GM18868 (cell line): ENCODE data around the gene ALDH8A1.

Experiments used
- ATAC-seq: cut with Tn5 transposase; IDR thresholded peaks from one replicate; pipeline ENCODE4 v1.9.1; 2021; ENCODE audit warnings: mild to moderate bottlenecking, moderate library complexity; ENCODE audit not compliant: unreplicated experiment

ALDH8A1 gene

GRCh38 chr6:134951494-134952263 lies 1.8 kb upstream of the ALDH8A1 start:
- ATAC-seq = no peak

DNA sequence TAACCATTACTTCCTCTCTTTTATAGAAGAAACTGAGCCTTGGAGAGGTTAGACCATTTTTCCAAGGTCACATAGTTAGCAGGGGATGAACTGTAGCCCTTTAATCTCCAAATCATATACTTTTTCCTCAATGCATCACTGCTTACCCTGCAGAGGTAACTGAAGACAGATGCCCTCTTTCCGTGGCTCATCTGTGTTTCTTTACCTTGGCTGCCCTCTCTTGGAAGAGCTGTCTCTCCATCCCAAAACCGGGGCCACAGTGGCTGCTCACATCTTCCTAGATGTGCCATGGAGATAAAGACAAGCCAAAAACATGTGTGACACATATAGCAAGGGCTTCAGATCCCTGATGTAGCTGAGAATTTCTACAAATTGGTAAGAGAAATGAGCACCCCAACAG lies 581 bp upstream of the ALDH8A1 start:
- no peak for ATAC-seq

GRCh38 chr6:134948691-134949090 lies 1.2 kb downstream of the ALDH8A1 start:
- ATAC-seq = no peak

- no peak for ATAC-seq
Observed at GRCh38 chr6:134948142-134948541, 1.8 kb downstream of the ALDH8A1 start.

GRCh38 chr6:134945045-134945444 lies 4.9 kb downstream of the ALDH8A1 start:
- no peak for ATAC-seq

- no peak for ATAC-seq
Observed at GRCh38 chr6:134943522-134944111, 6.3 kb downstream of the ALDH8A1 start.

- ATAC-seq = peak; percentile 97
Observed at GRCh38 chr6:134938896-134939295, 11.0 kb downstream of the ALDH8A1 start.

GRCh38 chr6:134937426-134937825 lies 12.5 kb downstream of the ALDH8A1 start:
- no peak for ATAC-seq

DNA sequence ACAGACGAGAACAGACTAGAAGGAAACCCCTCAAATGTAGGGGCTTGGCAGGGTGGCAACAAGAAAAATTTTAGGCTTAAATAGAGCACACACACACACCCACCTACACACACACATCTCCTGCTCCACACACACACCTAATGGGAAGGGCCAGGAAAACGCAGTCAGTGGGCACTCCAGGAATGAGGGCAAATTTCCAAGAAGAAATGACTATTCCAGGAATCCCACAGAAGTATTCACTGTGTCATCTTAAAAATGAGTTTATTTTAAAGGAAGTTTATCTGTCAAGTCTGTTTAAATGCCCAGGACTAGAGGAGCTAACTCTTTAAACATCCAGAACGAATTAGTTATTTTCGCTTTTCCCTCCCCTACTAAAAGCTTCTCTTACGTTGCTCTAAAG lies 13.0 kb downstream of the ALDH8A1 start:
- ATAC-seq = no peak

DNA sequence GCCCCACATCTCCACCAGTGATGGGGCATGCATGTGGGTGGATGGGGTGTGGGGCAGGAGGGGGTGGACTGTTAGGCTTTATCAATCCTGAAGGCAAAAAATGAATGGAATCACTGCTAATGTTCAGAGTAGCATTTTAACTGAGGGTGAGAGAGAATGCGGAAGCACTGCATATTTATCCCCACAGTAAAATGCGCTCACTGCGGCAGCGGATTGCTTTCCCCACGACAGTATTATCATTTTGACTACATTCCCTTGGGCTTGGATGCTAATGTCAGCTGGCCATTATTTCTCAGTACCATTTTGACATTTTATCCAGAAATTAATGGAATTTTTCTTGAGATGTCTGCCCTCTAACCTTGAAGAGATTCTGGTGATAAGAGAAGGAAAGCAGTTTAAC lies 13.4 kb downstream of the ALDH8A1 start:
- ATAC-seq = no peak

DNA sequence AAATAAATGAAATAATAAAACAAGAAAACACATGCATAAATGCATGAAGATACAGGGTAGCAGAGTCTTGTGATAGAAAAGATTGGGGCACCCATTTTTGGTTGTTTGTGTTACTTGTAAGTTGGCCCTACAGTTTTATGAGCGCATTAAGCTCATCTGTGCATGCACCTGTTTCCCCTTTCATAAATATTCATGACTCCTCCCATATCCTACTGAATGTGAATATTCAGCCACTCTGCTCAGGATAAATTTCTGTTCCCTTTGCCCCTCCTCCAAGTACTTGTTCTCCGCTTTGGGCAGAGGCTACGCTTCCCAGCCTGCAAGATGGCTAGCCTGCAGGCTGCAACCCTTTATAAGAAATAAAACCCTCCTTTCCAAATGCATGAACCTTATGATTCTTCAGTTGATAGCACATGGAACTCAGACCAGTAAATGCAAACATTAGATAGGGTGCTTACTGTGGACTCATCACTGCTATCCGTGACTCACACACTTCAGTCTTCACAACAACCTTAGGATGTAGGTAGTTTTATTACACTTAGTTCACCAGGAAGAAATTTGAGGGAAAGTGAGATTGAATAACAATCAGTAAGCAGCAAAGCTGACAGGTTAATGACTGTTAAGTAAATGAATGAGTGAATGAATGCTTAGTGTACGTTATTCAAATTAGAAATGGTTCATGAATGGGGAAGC lies 15.0 kb downstream of the ALDH8A1 start:
- no peak for ATAC-seq

DNA sequence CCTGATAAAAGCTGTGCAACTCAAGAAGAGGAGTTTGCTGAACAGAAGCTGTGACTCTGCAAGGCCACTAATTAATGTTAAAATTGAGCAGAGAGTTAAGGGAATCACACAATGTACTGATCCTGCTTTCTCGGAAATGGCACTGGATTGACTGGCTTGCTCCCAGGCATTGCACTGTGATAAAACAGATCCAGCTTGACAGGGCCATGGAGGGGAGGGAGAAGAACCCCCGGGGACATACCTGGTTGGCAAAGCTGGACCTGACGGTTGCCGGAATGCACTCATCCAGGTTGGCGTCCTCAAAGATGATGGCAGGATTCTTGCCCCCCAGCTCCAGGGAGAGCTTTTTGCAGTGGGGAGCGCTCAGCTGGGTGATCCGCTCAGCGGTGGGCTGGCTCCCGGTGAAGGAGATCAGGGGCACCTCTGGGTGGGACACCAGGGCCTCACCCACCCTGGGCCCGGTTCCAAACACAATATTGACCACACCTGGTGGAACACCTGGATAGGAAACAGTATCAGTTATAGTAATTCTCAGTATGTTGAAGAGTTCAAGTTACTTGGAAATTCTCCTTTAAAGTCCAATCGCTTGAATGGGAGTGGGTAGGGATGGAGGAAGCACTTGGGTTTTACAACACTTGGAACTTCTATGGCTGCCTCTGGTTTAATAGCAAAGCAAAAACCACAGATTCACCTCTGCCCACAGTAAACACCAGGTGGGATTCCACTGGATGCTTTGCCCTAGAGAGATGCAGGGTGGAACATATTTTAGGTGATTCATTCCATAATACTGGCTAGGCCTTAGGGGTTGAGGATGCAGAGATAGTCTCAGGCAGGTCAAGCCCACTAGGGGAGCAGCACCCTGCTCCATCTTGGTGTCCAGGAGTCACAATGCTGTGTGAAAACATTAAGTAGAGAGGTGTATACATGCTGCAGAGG lies 17.1 kb downstream of the ALDH8A1 start:
- ATAC-seq = no peak

DNA sequence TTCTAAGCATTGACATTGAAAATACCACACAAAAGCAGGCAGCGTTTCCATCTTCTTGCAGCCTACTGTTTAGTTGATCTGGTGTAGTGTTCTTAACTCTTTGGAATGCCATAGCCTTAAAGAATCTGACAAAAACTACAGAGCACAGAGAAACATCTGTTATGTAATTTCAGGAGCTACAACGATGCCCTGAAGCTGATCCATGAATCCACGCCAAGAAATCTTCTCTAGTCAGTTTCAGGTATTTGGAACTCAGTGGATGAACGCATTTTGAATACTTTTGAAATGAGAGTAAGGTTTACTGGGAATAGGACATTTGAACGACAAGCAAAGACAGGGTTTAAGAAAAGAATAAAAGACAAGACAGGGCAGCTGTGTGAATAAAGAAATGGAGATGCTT lies 17.8 kb downstream of the ALDH8A1 start:
- no peak for ATAC-seq

- ATAC-seq = no peak
Observed at GRCh38 chr6:134930463-134930862, 19.4 kb downstream of the ALDH8A1 start.

DNA sequence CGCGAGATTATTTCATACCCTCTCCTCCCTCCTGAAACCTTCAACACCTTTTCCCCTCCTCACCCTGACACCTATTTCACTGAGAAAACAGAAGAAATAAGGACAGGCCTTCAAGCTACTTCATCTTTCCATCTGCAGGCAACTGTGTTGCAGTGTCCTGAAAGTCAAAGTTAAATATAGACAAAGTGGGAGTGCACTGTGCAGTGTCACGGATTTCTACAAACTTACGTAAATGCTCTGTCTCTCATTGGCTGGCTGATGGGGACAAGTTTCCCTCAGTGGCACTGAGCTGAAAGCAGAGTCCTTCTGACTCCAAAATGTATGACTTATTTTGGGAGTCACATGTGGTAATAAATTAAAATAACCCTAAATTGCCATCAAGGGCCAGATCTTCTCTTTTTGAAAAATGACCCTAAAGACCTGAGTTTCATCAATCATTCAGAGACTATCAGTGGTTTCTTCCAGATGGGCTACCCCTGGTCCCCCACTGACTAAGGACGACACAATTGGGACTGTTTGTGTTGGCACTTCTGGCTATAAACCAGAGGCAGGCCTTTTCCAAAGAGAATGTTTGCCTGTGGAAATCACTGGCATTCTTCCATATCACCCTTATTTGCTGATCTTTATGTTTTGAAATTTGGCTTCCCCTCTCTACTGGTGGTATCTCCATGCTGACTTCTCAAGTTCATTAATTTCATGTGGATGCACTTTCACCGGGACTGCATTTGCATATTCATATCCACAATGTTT lies 21.6 kb downstream of the ALDH8A1 start:
- ATAC-seq = no peak

DNA sequence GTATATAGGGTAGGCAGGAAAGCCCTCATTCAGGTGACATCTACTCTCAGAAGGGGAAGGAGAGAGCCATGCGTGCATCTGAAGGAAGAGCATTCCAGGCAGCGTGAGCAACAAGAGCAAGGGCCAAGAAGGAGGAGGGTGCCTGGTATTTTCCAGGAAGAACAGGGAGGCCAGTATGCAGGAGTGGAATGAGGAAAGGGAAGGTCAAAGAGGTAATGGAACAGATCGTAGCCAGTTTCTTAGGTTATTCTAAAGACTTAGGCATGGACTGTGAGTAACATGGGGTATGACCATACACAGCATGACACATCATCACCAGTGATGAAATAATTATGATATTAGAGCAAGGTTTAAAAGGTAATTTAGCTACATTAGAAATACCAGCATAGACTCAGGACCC lies 24.1 kb downstream of the ALDH8A1 start:
- ATAC-seq = no peak

DNA sequence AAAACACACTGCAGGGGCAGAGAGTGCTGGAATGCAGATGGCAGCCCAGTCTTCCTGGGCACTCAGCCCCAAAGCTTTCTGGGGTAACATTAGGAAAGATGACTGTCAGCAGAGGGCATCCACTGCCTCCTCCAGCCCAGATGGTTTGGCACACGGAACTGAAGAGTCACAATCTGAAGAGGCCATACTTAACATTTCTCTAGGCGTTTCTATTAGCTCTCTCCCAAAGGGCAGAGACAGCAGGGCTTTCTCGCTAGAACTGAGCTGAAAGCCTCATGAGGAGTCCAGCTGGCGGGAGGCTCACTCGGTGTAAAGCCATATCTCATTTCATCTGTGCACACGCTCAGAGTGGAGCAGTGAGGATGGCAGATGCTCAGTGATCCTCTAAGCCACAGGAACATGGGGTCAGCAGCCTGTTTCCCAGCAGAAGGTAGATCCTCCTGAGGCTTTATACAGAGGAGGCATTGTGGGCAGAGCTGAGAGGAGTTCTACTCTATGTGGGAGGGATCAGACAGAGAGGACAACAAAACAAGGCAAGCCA lies 28.1 kb downstream of the ALDH8A1 start:
- no peak for ATAC-seq

- no peak for ATAC-seq
Observed at GRCh38 chr6:134921276-134921675, 28.6 kb downstream of the ALDH8A1 start.

- ATAC-seq = no peak
Observed at GRCh38 chr6:134920422-134920821, 29.5 kb downstream of the ALDH8A1 start.

GRCh38 chr6:134918418-134918961 lies 31.4 kb downstream of the ALDH8A1 start:
- ATAC-seq = no peak
